ENCODE measurements around the gene MLKL. TPM values are rescaled to one million over a fixed set of nuclear protein-coding genes. Genes with fewer than 3 reads are reported as not detected.
"Not testable (repeated sequence)": the region's sequence is repeated elsewhere in the genome, so short reads cannot be mapped to it uniquely, and the experiment has no call there.

The MLKL gene
- total RNA-seq, 4 donors from 2014 or later = 1.9 to 4.8 (median 3.8) TPM

DNA sequence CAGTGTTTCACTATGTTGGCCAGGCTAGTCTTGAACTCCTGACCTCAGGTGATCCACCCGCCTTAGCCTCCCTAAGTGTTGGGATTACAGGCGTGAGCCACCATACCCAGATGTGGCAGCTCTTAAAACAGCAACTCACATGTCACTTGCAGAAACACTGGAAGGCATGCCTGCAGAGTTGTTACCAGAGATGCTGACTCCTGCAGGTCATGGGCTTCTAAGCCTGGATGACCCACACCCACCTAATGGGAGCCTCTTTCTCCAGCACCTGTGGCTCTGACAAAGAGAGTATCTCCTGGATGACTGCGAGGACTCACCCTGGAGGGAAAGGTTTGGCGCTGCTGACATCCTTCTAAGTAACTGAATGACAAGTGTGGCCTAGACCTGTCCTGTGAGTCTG lies 22.8 kb downstream of the MLKL start:
- intact Hi-C loops (cut with DNase I; ENCODE audit: low total_unique reads) = no loop called here
- H3K4me3 ChIP-seq (ENCODE audit: low read depth, poor library complexity, severe bottlenecking) = no peak overlapping the region
- TF ChIP-seq, protein P1, sequence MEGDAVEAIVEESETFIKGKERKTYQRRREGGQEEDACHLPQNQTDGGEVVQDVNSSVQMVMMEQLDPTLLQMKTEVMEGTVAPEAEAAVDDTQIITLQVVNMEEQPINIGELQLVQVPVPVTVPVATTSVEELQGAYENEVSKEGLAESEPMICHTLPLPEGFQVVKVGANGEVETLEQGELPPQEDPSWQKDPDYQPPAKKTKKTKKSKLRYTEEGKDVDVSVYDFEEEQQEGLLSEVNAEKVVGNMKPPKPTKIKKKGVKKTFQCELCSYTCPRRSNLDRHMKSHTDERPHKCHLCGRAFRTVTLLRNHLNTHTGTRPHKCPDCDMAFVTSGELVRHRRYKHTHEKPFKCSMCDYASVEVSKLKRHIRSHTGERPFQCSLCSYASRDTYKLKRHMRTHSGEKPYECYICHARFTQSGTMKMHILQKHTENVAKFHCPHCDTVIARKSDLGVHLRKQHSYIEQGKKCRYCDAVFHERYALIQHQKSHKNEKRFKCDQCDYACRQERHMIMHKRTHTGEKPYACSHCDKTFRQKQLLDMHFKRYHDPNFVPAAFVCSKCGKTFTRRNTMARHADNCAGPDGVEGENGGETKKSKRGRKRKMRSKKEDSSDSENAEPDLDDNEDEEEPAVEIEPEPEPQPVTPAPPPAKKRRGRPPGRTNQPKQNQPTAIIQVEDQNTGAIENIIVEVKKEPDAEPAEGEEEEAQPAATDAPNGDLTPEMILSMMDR (IDR thresholded peaks at IDR 0.05) = no peak
- TF ChIP-seq POLR2A (IDR thresholded peaks at IDR 0.05) = no peak
- DNase-seq (ENCODE audit: low spot score in 2 of 2) = no peak
- 98 to 100% methylated on average over 4 of the region's 4 CpGs for WGBS, 2 donors

DNA sequence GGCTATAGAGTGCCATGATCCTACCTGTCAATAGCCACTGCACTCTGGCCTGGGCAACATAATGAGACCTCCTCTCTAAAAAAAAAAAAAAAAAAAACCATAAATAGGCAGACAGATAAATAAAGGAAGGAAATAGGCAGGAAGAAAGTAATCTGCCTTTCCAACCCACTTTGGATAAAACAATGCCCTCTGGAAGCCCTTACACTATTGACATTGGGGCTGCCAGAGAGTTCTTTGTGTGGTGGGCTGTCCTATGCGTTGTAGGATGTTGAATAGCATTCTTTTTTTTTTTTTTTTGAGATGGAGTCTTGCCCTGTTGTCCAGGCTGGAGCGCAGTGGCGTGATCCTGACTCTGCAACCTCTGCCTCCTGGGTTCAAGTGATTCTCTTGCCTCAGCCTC lies 26.8 kb downstream of the MLKL start:
- DNase-seq (ENCODE audit: low spot score in 2 of 2) = no peak
- intact Hi-C loops (cut with DNase I; ENCODE audit: low total_unique reads) = no loop called here
- 90 to 98% methylated on average over 3 of the region's 3 CpGs for WGBS, 2 donors
- no peak for TF ChIP-seq POLR2A (IDR thresholded peaks at IDR 0.05)
- TF ChIP-seq, protein P1 (IDR thresholded peaks at IDR 0.05) = no peak
- no peak overlapping the region for H3K4me3 ChIP-seq (ENCODE audit: low read depth, poor library complexity, severe bottlenecking)

DNA sequence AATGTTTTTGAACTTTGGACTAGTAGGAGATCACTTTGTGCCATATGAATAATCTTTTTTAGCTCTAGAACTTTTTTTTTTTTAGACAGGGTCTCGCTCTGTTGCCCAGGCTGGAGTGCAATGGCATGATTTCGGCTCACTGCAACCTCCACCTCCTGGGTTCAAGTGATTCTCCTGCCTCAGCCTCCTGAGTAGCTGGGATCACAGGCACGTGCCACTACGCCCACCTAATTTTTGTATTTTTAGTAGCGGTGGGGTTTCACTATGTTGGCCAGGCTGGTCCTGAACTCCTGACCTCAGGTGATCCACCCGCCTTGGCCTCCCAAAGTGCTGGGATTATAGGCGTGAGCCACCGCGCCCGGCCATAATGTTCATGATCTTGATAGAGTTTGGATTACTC lies 31.8 kb downstream of the MLKL start:
- intact Hi-C loops (cut with DNase I; ENCODE audit: low total_unique reads); H3K4me3 ChIP-seq (ENCODE audit: low read depth, poor library complexity, severe bottlenecking); DNase-seq (ENCODE audit: low spot score in 2 of 2): not testable (repeated sequence)
- WGBS, 2 donors = 95 to 96% methylated on average over 10 of the region's 10 CpGs

DNA sequence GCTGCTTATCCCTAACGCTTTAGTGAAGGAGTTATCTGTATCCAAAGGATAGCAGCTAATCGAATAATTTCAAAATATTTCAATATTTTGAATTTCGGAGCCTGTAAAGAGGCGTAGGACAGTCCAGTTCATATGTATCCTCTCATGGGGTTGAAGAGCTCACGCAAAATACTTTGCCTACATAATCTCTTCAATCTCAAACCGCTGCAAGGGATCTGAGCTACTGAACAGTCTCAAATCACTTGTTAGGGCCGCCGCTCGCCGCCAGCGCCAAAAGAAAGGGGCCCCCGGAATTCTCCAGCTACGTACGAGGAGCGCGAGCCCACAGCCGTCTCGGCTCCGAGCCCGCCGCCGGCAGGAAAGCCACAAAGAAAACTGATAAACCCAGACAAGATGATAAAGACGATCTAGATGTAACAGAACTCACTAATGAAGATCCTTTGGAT lies 33.4 kb downstream of the MLKL start:
- WGBS, 2 donors = 0 to 2% methylated on average over 23 of the region's 23 CpGs
- peak overlapping the region; percentile 3 for H3K4me3 ChIP-seq (ENCODE audit: low read depth, poor library complexity, severe bottlenecking)
- intact Hi-C loops (cut with DNase I; ENCODE audit: low total_unique reads) = no loop called here
- TF ChIP-seq, protein P1 (IDR thresholded peaks at IDR 0.05) = no peak
- TF ChIP-seq POLR2A (IDR thresholded peaks at IDR 0.05) = no peak
- no peak for DNase-seq (ENCODE audit: low spot score in 2 of 2)

DNA sequence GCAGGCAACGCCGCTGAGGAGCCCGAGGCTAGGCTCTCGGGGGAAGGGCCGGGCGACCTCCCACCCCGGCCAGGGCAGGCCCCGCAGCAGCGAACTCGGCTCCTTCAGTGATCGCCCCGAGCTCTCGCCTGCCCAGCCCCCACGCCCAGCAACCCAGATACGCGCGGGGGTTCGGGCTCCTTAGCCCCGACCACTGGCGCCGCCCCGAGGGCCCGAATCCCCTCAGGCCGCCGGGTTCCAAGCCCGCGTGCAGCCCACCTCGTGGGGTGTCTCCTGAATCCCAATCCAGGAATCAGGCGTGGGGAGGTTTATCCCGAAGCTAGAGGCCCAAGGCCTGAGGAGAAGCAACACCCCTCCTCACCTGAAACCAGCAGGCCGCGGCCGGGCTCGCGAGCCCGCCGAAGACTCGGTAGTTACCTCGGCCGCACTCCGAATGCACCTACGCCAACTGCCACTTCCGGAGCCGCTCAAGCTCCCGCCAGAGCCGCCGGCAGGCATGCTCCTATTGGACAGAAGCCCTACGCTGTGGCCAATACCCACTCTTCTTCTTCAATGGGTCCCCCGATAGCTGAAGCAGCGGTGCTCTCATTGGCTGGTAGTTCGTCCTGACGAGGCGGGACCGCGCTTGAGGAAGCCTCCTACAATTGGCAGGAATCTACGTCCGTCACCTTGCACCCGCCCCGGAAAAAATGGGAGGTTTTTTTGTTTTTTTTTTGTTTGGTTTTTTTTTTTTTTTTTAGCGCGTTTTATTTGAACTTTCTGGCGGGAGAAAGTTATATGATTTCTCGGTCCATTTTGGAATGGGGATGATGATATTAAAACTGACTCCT lies 34.0 kb downstream of the MLKL start, which contains the start of gene RFWD3:
Gene RFWD3 (minus strand): TSS at position 453 of the 830 bp plus-strand sequence. CDS start 5,428 bp downstream, outside the sequence.
- WGBS, 2 donors = 1% methylated on average over 40 to 63 of the region's 63 CpGs
- peak; percentile 99 to 100 for DNase-seq (ENCODE audit: low spot score in 2 of 2)
- intact Hi-C loops (cut with DNase I; ENCODE audit: low total_unique reads) = no loop called here
- no peak for TF ChIP-seq POLR2A (IDR thresholded peaks at IDR 0.05)
- TF ChIP-seq, protein P1 (IDR thresholded peaks at IDR 0.05) = no peak
- peak within 1 kb of the TSS; percentile 63 for H3K4me3 ChIP-seq (ENCODE audit: low read depth, poor library complexity, severe bottlenecking)

DNA sequence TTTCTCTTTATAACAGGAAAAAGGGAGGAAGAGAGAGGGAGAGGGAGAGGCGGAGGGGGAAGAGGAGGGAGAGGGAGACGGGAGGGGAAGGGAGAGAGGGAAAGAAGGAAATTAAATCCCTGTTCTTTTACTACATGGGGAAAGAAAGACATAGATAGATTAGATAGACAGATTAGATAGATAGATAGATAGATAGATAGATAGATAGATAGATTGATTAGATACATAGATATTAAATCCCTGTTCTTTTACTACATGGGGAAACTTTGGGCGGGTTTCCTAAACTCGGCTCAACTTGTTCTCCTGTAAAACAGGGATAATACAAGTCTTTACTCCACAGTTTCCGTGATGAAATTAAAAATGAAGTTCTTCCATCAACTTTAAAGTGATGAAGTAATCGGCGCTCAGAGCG lies 34.6 kb downstream of the MLKL start:
- WGBS, 2 donors = 2 to 9% methylated on average over 8 of the region's 8 CpGs
- intact Hi-C loops (cut with DNase I; ENCODE audit: low total_unique reads) = no loop called here
- DNase-seq (ENCODE audit: low spot score in 2 of 2) = no peak
- no peak for TF ChIP-seq POLR2A (IDR thresholded peaks at IDR 0.05)
- TF ChIP-seq, protein P1 (IDR thresholded peaks at IDR 0.05) = no peak
- H3K4me3 ChIP-seq (ENCODE audit: low read depth, poor library complexity, severe bottlenecking) = peak overlapping the region; percentile 63

Data from lower leg skin (tissue), 4 donors.